Measurements from ENCODE around the gene CCSER1.

- TF ChIP-seq POLR2A (IDR thresholded peaks at IDR 0.05) = no peak
- TF ChIP-seq EP300 (IDR thresholded peaks at IDR 0.05) = no peak
- no peak for TF ChIP-seq CTCF (IDR thresholded peaks at IDR 0.05)
Measured at GRCh38 chr4:90127706-90128345, 632 bp downstream of the CCSER1 start.

Data from upper lobe of left lung (tissue), 4 donors.